ENCODE data around the gene ICE2. TPM values are rescaled to one million over a fixed set of nuclear protein-coding genes. Genes with fewer than 3 reads are reported as not detected.

Gene ICE2
- total RNA-seq, 2 experiments from 2014 or later: 75.2 to 76.7 TPM

- no peak overlapping the region for H3K27ac Mint-ChIP-seq
- intact Hi-C loops (cut with micrococcal nuclease): loop anchor here (2.0 kb wide), 1 partner anchor 395 kb away; the partner anchor contains the start of gene FOXB1
- H3K4me1 Mint-ChIP-seq (ENCODE audit: low read depth): peaks cover 21% of the 10 kb centered on the region
These were observed 79.0 kb downstream of the ICE2 start for GRCh38 chr15:60399931-60400330.

GRCh38 chr15:60399246-60399915 lies 79.6 kb downstream of the ICE2 start:
- Mint-ChIP-seq H3K36me3 (ENCODE audit: low read depth) (no peaks in the 10 kb centered on the region), H3K27ac (peak overlapping the region; percentile 18), H3K9me3 (no peaks in the 10 kb centered on the region), H3K4me3 (peak overlapping the region; percentile 72), H3K27me3 (ENCODE audit: low read depth) (no peaks in the 10 kb centered on the region), H3K4me1 (ENCODE audit: low read depth) (peaks cover 21% of the 10 kb centered on the region)
- DNase-seq: no peak
- CTCF ChIA-PET: interaction anchor here (0.6 to 1.0 kb wide), 3 partner anchors 22 to 489 kb away, joined by 3 to 5 read pairs (median 4); no protein-coding TSS in a partner anchor
- intact Hi-C loops (cut with micrococcal nuclease): loop anchor here (2.0 kb wide), 1 partner anchor 395 kb away; the partner anchor contains the start of gene FOXB1

More at GRCh38 chr15:60399931-60400330, 79.0 kb downstream of the ICE2 start:
- CTCF ChIA-PET: interaction anchor here (0.6 to 1.0 kb wide), 3 partner anchors 22 to 489 kb away, joined by 3 to 5 read pairs (median 4); no protein-coding TSS in a partner anchor
- no peak for DNase-seq
- H3K4me3 Mint-ChIP-seq: no peak overlapping the region
- H3K9me3 Mint-ChIP-seq: no peaks in the 10 kb centered on the region
- H3K36me3 Mint-ChIP-seq (ENCODE audit: low read depth): no peaks in the 10 kb centered on the region
- H3K27me3 Mint-ChIP-seq (ENCODE audit: low read depth): no peaks in the 10 kb centered on the region

GRCh38 chr15:60397772-60398445 lies 81.0 kb downstream of the ICE2 start, which contains the start of gene ANXA2:
Gene ANXA2, minus strand, starts transcription at chr15:60397986. Its CDS starts 11,911 bp downstream, at chr15:60386075.
- H3K27me3 Mint-ChIP-seq (ENCODE audit: low read depth): no peaks in the 10 kb centered on the region
- intact Hi-C loops (cut with micrococcal nuclease): loop anchor here (1.0 to 2.0 kb wide), 3 partner anchors 9 to 393 kb away; partner anchors contain the start of genes FOXB1 and ICE2
- peak within 1 kb of the TSS; percentile 72 for H3K4me3 Mint-ChIP-seq
- peaks cover 24% of the 10 kb centered on the region for H3K4me1 Mint-ChIP-seq (ENCODE audit: low read depth)
- H3K9me3 Mint-ChIP-seq: no peaks in the 10 kb centered on the region
- CTCF ChIA-PET: interaction anchor here (0.7 kb wide), 1 partner anchor 45 kb away, joined by 3 read pairs; no protein-coding TSS in a partner anchor
- H3K36me3 Mint-ChIP-seq (ENCODE audit: low read depth): no peaks in the 10 kb centered on the region
- H3K27ac Mint-ChIP-seq: peak within 1 kb of the TSS; percentile 57
- DNase-seq: peak; percentile 80

- Mint-ChIP-seq H3K36me3 (ENCODE audit: low read depth) (no peaks in the 10 kb centered on the region), H3K27ac (no peak overlapping the region), H3K9me3 (no peaks in the 10 kb centered on the region), H3K27me3 (ENCODE audit: low read depth) (no peaks in the 10 kb centered on the region), H3K4me3 (peak overlapping the region; percentile 68), H3K4me1 (ENCODE audit: low read depth) (peaks cover 25% of the 10 kb centered on the region)
- CTCF ChIA-PET: no interaction called here
- intact Hi-C loops (cut with micrococcal nuclease): no loop called here
- peak; percentile 70 for DNase-seq
These were observed 81.8 kb downstream of the ICE2 start for GRCh38 chr15:60396958-60397771.

- CTCF ChIA-PET: no interaction called here
- H3K4me1 Mint-ChIP-seq (ENCODE audit: low read depth): peaks cover 25% of the 10 kb centered on the region
- H3K9me3 Mint-ChIP-seq: no peaks in the 10 kb centered on the region
- H3K4me3 Mint-ChIP-seq: peak overlapping the region; percentile 68
- no peaks in the 10 kb centered on the region for H3K36me3 Mint-ChIP-seq (ENCODE audit: low read depth)
- no peak overlapping the region for H3K27ac Mint-ChIP-seq
- H3K27me3 Mint-ChIP-seq (ENCODE audit: low read depth): no peaks in the 10 kb centered on the region
- no peak for DNase-seq
- intact Hi-C loops (cut with micrococcal nuclease): no loop called here
These were observed 82.4 kb downstream of the ICE2 start for GRCh38 chr15:60396560-60396957.

GRCh38 chr15:60396100-60396499 lies 82.8 kb downstream of the ICE2 start:
- H3K36me3 Mint-ChIP-seq (ENCODE audit: low read depth): no peaks in the 10 kb centered on the region
- H3K4me3 Mint-ChIP-seq: no peak overlapping the region
- H3K9me3 Mint-ChIP-seq: no peaks in the 10 kb centered on the region
- DNase-seq: no peak
- intact Hi-C loops (cut with micrococcal nuclease): no loop called here
- H3K4me1 Mint-ChIP-seq (ENCODE audit: low read depth): peaks cover 26% of the 10 kb centered on the region
- CTCF ChIA-PET: interaction anchor here (1.1 kb wide), 1 partner anchor 36 kb away, joined by 3 read pairs; no protein-coding TSS in a partner anchor
- no peak overlapping the region for H3K27ac Mint-ChIP-seq
- no peaks in the 10 kb centered on the region for H3K27me3 Mint-ChIP-seq (ENCODE audit: low read depth)

GRCh38 chr15:60395276-60396011 lies 83.5 kb downstream of the ICE2 start:
- H3K27ac Mint-ChIP-seq: no peak overlapping the region
- no peak for DNase-seq
- intact Hi-C loops (cut with micrococcal nuclease): no loop called here
- H3K9me3 Mint-ChIP-seq: no peaks in the 10 kb centered on the region
- H3K27me3 Mint-ChIP-seq (ENCODE audit: low read depth): no peaks in the 10 kb centered on the region
- peaks cover 28% of the 10 kb centered on the region for H3K4me1 Mint-ChIP-seq (ENCODE audit: low read depth)
- no peaks in the 10 kb centered on the region for H3K36me3 Mint-ChIP-seq (ENCODE audit: low read depth)
- no peak overlapping the region for H3K4me3 Mint-ChIP-seq
- CTCF ChIA-PET: interaction anchor here (1.1 kb wide), 1 partner anchor 35 kb away, joined by 3 read pairs; no protein-coding TSS in a partner anchor

- peaks cover 31% of the 10 kb centered on the region for H3K4me1 Mint-ChIP-seq (ENCODE audit: low read depth)
- no peaks in the 10 kb centered on the region for H3K36me3 Mint-ChIP-seq (ENCODE audit: low read depth)
- peaks cover 2% of the 10 kb centered on the region for H3K27me3 Mint-ChIP-seq (ENCODE audit: low read depth)
- H3K4me3 Mint-ChIP-seq: no peak overlapping the region
- H3K9me3 Mint-ChIP-seq: no peaks in the 10 kb centered on the region
- DNase-seq: no peak
- H3K27ac Mint-ChIP-seq: no peak overlapping the region
- CTCF ChIA-PET: interaction anchor here (1.1 to 2.2 kb wide), 2 partner anchors 34 to 125 kb away, joined by 3 to 5 read pairs; no protein-coding TSS in a partner anchor
- intact Hi-C loops (cut with micrococcal nuclease): no loop called here
These were observed 84.2 kb downstream of the ICE2 start for GRCh38 chr15:60394689-60395097.

GRCh38 chr15:60392986-60393790 lies 85.8 kb downstream of the ICE2 start:
- no peak for DNase-seq
- Mint-ChIP-seq H3K27ac (no peak overlapping the region), H3K4me3 (no peak overlapping the region), H3K27me3 (ENCODE audit: low read depth) (peaks cover 2% of the 10 kb centered on the region), H3K4me1 (ENCODE audit: low read depth) (peaks cover 34% of the 10 kb centered on the region), H3K9me3 (no peaks in the 10 kb centered on the region), H3K36me3 (ENCODE audit: low read depth) (no peaks in the 10 kb centered on the region)
- intact Hi-C loops (cut with micrococcal nuclease): no loop called here
- CTCF ChIA-PET: interaction anchor here (2.2 kb wide), 1 partner anchor 127 kb away, joined by 5 read pairs; no protein-coding TSS in a partner anchor

- peak; percentile 60 for DNase-seq
- intact Hi-C loops (cut with micrococcal nuclease): no loop called here
- Mint-ChIP-seq H3K27ac (no peak overlapping the region), H3K36me3 (ENCODE audit: low read depth) (no peaks in the 10 kb centered on the region), H3K27me3 (ENCODE audit: low read depth) (peaks cover 2% of the 10 kb centered on the region), H3K4me3 (no peak overlapping the region), H3K4me1 (ENCODE audit: low read depth) (peaks cover 34% of the 10 kb centered on the region), H3K9me3 (no peaks in the 10 kb centered on the region)
- CTCF ChIA-PET: interaction anchor here (2.2 kb wide), 1 partner anchor 127 kb away, joined by 5 read pairs; no protein-coding TSS in a partner anchor
These were observed 86.3 kb downstream of the ICE2 start for GRCh38 chr15:60392601-60392985.
